ENCODE results near the gene BPGM.

Gene BPGM

GRCh38 chr7:134649226-134649775 lies 2.6 kb downstream of the BPGM start:
- H3K4me3 ChIP-seq (ENCODE audit: low read depth, low read length), result no peak overlapping the region
- no peaks in the 10 kb centered on the region for H3K9me3 ChIP-seq
- no peaks in the 10 kb centered on the region for H3K27me3 ChIP-seq
- H3K4me1 ChIP-seq, result no peaks in the 10 kb centered on the region
- no peaks in the 10 kb centered on the region for H3K36me3 ChIP-seq
- no peak for DNase-seq
- no peak for TF ChIP-seq CTCF (IDR thresholded peaks at IDR 0.05; ENCODE audit: low read depth, low read length)

GRCh38 chr7:134651991-134652390 lies 5.3 kb downstream of the BPGM start:
- DNase-seq, result no peak
- no peaks in the 10 kb centered on the region for H3K36me3 ChIP-seq
- no peaks in the 10 kb centered on the region for H3K9me3 ChIP-seq
- no peaks in the 10 kb centered on the region for H3K4me1 ChIP-seq
- TF ChIP-seq CTCF (IDR thresholded peaks at IDR 0.05; ENCODE audit: low read depth, low read length), result no peak
- H3K27me3 ChIP-seq, result no peaks in the 10 kb centered on the region
- H3K4me3 ChIP-seq (ENCODE audit: low read depth, low read length), result no peak overlapping the region

GRCh38 chr7:134654104-134654775 lies 7.6 kb downstream of the BPGM start:
- Histone ChIP-seq H3K36me3 (no peaks in the 10 kb centered on the region), H3K27me3 (no peaks in the 10 kb centered on the region), H3K4me1 (no peaks in the 10 kb centered on the region), H3K9me3 (no peaks in the 10 kb centered on the region), H3K4me3 (ENCODE audit: low read depth, low read length) (no peak overlapping the region)
- no peak for TF ChIP-seq CTCF (IDR thresholded peaks at IDR 0.05; ENCODE audit: low read depth, low read length)
- no peak for DNase-seq

GRCh38 chr7:134657526-134657925 lies 10.9 kb downstream of the BPGM start:
- no peaks in the 10 kb centered on the region for H3K27me3 ChIP-seq
- no peaks in the 10 kb centered on the region for H3K36me3 ChIP-seq
- no peaks in the 10 kb centered on the region for H3K4me1 ChIP-seq
- no peak for TF ChIP-seq CTCF (IDR thresholded peaks at IDR 0.05; ENCODE audit: low read depth, low read length)
- DNase-seq, result no peak
- H3K9me3 ChIP-seq, result no peaks in the 10 kb centered on the region
- H3K4me3 ChIP-seq (ENCODE audit: low read depth, low read length), result no peak overlapping the region

- no peak overlapping the region for H3K4me3 ChIP-seq (ENCODE audit: low read depth, low read length)
These were observed 13.7 kb downstream of the BPGM start for GRCh38 chr7:134660242-134660785.

More at GRCh38 chr7:134660242-134660785, 13.7 kb downstream of the BPGM start:
- DNase-seq, result no peak
- TF ChIP-seq CTCF (IDR thresholded peaks at IDR 0.05; ENCODE audit: low read depth, low read length), result no peak
- Histone ChIP-seq H3K9me3 (no peaks in the 10 kb centered on the region), H3K36me3 (no peaks in the 10 kb centered on the region), H3K27me3 (no peaks in the 10 kb centered on the region), H3K4me1 (no peaks in the 10 kb centered on the region)

Measured in BE2C (cell line).